CD4-positive, CD25-positive, alpha-beta regulatory T cell (primary cell): Measurements from ENCODE around the gene HERC4. TPM values are rescaled to one million over a fixed set of nuclear protein-coding genes. Genes with fewer than 3 reads are reported as not detected.

ENCODE experiments used
- ATAC-seq, 2 donors: fragments of 150-1000 bp; cut with Tn5 transposase; one replicate each; pipeline ENCODE4 v1.10.0; 2021; ENCODE audit warnings: low read depth in 2 of 2, moderate number of reproducible peaks in 2 of 2, moderate library complexity in 1 of 2
- DNase-seq, 3 donors: peaks; one replicate each; pipeline versions ENCODE4 v3.0.0 to v3.0.0-alpha.2; 2012 to 2022; ENCODE audit warnings: mixed read lengths in 1 of 3
- H3K27ac ChIP-seq: one replicate; pipeline ENCODE4 v1.7.0; 2013; ENCODE audit warnings: mild to moderate bottlenecking, low read length; ENCODE audit not compliant: insufficient read depth, poor library complexity, severe bottlenecking
- H3K27me3 ChIP-seq: one replicate; pipeline ENCODE4 v1.7.0; 2013; ENCODE audit warnings: low read length; ENCODE audit not compliant: control insufficient read depth, insufficient read depth
- H3K36me3 ChIP-seq: one replicate; pipeline ENCODE4 v1.7.0; 2013; ENCODE audit warnings: mild to moderate bottlenecking, low read length, moderate library complexity; ENCODE audit not compliant: control insufficient read depth, insufficient read depth
- H3K4me1 ChIP-seq: 2 replicates; pipeline ENCODE4 v1.7.0; 2013; ENCODE audit warnings: mild to moderate bottlenecking, low read length; ENCODE audit not compliant: insufficient read depth, control insufficient read depth, poor library complexity, severe bottlenecking
- H3K4me3 ChIP-seq: one replicate; pipeline ENCODE4 v1.7.0; 2013; ENCODE audit warnings: low read depth, mild to moderate bottlenecking, low read length, moderate library complexity
- H3K9me3 ChIP-seq, 2 experiments: 1 replicate in 1 of 2; 2 replicates in 1 of 2; pipeline ENCODE4 v1.7.0; 2013; ENCODE audit warnings: low read length in 2 of 2, mild to moderate bottlenecking in 1 of 2, moderate library complexity in 1 of 2; ENCODE audit not compliant: control insufficient read depth in 2 of 2
- H3K27ac Mint-ChIP-seq, 3 donors: one replicate each; pipeline ENCODE4 v1.8.0; 2020 to 2022; ENCODE audit warnings: mild to moderate bottlenecking in 3 of 3, mixed read lengths in 3 of 3, moderate library complexity in 2 of 3
- H3K27me3 Mint-ChIP-seq: one replicate; pipeline ENCODE4 v1.8.0; 2022; ENCODE audit warnings: mild to moderate bottlenecking, mixed read lengths
- H3K36me3 Mint-ChIP-seq: one replicate; pipeline ENCODE4 v1.8.0; 2020; ENCODE audit warnings: mixed read lengths
- H3K4me1 Mint-ChIP-seq, 4 donors: one replicate each; pipeline ENCODE4 v1.8.0; 2020 to 2022; ENCODE audit warnings: mixed read lengths in 4 of 4, mild to moderate bottlenecking in 1 of 4
- H3K4me3 Mint-ChIP-seq, 4 donors: one replicate each; pipeline ENCODE4 v1.8.0; 2020 to 2022; ENCODE audit warnings: mild to moderate bottlenecking in 4 of 4, mixed read lengths in 4 of 4, moderate library complexity in 3 of 4
- H3K9me3 Mint-ChIP-seq, 7 donors: one replicate each; pipeline ENCODE4 v1.8.0; 2020 to 2022; ENCODE audit warnings: mixed read lengths in 7 of 7, mild to moderate bottlenecking in 3 of 7, moderate library complexity in 2 of 7
- polyA plus RNA-seq, 4 donors: library from polyadenylated mRNA; unstranded; fragments of 300-500 nt; fragmentation: Illumina TruSeq; gene quantifications; one replicate each; pipeline ENCODE4 v1.2.3, GENCODE V29; 2021
- total RNA-seq: library from RNA; stranded (reverse); gene quantifications from one replicate; pipeline ENCODE4 v1.2.3, GENCODE V29; 2022

The HERC4 gene
- total and polyA plus RNA-seq, 5 donors from 2014 or later: 21.6 to 69.2 (median 24.5) TPM

DNA sequence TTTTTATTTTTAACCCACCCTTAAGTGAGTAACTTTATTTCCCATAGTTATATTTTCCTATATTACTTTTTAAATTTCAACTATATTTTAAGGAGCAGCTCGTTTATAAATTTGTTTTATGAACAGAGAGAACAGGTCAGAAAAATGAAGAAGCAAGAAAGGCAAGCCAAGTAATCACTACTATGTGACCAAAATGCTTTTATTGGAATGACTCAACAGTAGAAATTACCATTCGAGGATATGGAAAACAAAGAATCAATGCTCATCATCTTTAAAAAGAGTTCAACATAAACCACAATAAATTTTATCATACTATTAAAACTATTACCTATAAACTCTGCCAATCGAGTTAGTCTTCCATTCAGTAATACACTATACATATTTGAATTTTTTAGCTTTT, 7.6 kb downstream of the HERC4 start:
- peaks cover 35 to 63% (median 49%) of the 10 kb centered on the region in 4 donors for H3K4me1 Mint-ChIP-seq
- peaks cover 16% of the 10 kb centered on the region for H3K36me3 Mint-ChIP-seq
- no peaks in the 10 kb centered on the region for H3K9me3 Mint-ChIP-seq
- no peak overlapping the region for H3K27ac ChIP-seq
- H3K27me3 ChIP-seq: no peaks in the 10 kb centered on the region
- no peak overlapping the region for H3K4me3 ChIP-seq
- H3K4me1 ChIP-seq: peaks cover 19% of the 10 kb centered on the region
- peaks cover 24% of the 10 kb centered on the region for H3K36me3 ChIP-seq
- H3K27ac Mint-ChIP-seq: peak overlapping the region in 1 of 3 donors; percentile 48
- no peak for ATAC-seq
- no peak overlapping the region for H3K4me3 Mint-ChIP-seq
- no peak for DNase-seq
- H3K27me3 Mint-ChIP-seq: no peaks in the 10 kb centered on the region
- H3K9me3 ChIP-seq: no peaks in the 10 kb centered on the region

DNA sequence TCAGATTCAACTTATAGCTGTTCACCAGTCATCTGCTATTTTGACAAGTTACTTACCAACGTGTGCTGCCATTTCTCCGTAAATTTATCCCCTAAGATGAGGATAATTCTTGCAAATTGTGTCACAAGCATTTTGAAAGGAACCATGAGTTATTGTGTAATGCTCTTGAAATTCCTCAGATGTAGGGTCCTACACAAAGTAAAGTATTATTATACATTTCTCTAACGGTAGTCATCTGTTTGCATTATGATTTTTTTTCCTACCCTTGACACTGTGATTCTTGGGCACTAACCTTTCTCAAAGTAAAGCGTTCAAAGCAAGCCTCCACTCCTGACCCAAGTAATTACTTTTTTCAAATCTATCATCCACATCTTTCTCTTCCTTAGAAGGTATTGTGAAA, 8.1 kb downstream of the HERC4 start:
- no peak for ATAC-seq
- no peaks in the 10 kb centered on the region for H3K27me3 Mint-ChIP-seq
- H3K4me3 Mint-ChIP-seq: peak overlapping the region in 1 of 4 donors; percentile 4
- H3K4me3 ChIP-seq: no peak overlapping the region
- H3K9me3 ChIP-seq: no peaks in the 10 kb centered on the region
- peaks cover 24% of the 10 kb centered on the region for H3K36me3 ChIP-seq
- peak overlapping the region in 1 of 3 donors; percentile 67 for H3K27ac Mint-ChIP-seq
- H3K4me1 Mint-ChIP-seq: peaks cover 38 to 62% (median 48%) of the 10 kb centered on the region in 4 donors
- peaks cover 19% of the 10 kb centered on the region for H3K36me3 Mint-ChIP-seq
- H3K4me1 ChIP-seq: peaks cover 15% of the 10 kb centered on the region
- no peaks in the 10 kb centered on the region for H3K9me3 Mint-ChIP-seq
- H3K27ac ChIP-seq: no peak overlapping the region
- no peak for DNase-seq
- no peaks in the 10 kb centered on the region for H3K27me3 ChIP-seq

DNA sequence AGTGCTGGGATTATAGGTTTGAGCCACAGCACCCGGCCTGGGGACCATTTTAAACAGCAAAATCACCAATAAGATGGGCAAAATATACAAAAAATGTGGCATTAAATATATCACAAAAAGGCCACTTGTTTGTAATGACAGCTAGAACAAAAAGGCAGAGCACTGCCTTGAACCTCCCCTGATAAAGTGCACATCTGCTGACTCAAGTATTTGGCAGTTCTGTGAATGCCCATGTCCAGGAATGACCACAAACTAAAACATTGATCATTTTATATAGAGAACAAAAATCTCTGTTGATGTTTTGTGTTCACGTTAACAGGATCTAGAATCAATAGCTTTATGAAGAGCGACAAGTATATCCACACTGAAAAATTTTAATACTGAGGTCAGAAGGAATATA, 21.5 kb downstream of the HERC4 start:
- ATAC-seq (no peak), DNase-seq (no peak)
- no peak overlapping the region for H3K27ac Mint-ChIP-seq
- no peak overlapping the region for H3K4me3 Mint-ChIP-seq
- peaks cover 6% of the 10 kb centered on the region for H3K4me1 ChIP-seq
- no peaks in the 10 kb centered on the region for H3K9me3 Mint-ChIP-seq
- peaks cover 21% of the 10 kb centered on the region for H3K36me3 Mint-ChIP-seq
- no peaks in the 10 kb centered on the region for H3K27me3 Mint-ChIP-seq
- H3K4me1 Mint-ChIP-seq: peaks cover 22 to 53% (median 40%) of the 10 kb centered on the region in 4 donors
- H3K27me3 ChIP-seq: no peaks in the 10 kb centered on the region
- peaks cover 6% of the 10 kb centered on the region for H3K36me3 ChIP-seq
- no peak overlapping the region for H3K4me3 ChIP-seq
- no peaks in the 10 kb centered on the region for H3K9me3 ChIP-seq
- no peak overlapping the region for H3K27ac ChIP-seq

DNA sequence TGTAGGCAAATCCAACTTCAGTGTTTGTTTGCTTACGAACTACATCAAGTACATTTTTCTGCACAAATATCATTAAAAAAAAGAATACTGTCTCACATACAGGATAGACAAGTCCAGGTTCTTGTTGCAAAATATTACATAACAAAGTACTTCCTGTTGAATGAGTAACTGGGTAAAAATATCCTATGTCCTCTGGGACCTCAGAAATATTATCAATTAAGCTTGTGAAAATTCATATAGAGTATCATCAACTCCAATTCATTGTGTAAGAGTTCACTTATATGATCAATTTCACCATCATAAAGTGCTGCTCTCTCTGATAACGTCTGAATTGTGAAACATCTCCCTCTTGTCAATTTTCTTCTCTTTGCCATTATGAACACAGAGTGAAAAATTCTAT, 22.6 kb downstream of the HERC4 start:
- DNase-seq (no peak), ATAC-seq (peak in 1 of 2 donors; percentile 31)
- Mint-ChIP-seq H3K9me3 (no peaks in the 10 kb centered on the region), H3K4me3 (peak overlapping the region in 1 of 4 donors; percentile 43), H3K27me3 (no peaks in the 10 kb centered on the region), H3K36me3 (peaks cover 21% of the 10 kb centered on the region), H3K27ac (peak overlapping the region; percentile 52 to 87 (median 75)), H3K4me1 (peaks cover 28 to 59% (median 43%) of the 10 kb centered on the region in 4 donors)
- Histone ChIP-seq H3K4me3 (no peak overlapping the region), H3K27me3 (no peaks in the 10 kb centered on the region), H3K4me1 (peaks cover 6% of the 10 kb centered on the region), H3K9me3 (no peaks in the 10 kb centered on the region), H3K36me3 (peaks cover 9% of the 10 kb centered on the region), H3K27ac (peak overlapping the region; percentile 35)

DNA sequence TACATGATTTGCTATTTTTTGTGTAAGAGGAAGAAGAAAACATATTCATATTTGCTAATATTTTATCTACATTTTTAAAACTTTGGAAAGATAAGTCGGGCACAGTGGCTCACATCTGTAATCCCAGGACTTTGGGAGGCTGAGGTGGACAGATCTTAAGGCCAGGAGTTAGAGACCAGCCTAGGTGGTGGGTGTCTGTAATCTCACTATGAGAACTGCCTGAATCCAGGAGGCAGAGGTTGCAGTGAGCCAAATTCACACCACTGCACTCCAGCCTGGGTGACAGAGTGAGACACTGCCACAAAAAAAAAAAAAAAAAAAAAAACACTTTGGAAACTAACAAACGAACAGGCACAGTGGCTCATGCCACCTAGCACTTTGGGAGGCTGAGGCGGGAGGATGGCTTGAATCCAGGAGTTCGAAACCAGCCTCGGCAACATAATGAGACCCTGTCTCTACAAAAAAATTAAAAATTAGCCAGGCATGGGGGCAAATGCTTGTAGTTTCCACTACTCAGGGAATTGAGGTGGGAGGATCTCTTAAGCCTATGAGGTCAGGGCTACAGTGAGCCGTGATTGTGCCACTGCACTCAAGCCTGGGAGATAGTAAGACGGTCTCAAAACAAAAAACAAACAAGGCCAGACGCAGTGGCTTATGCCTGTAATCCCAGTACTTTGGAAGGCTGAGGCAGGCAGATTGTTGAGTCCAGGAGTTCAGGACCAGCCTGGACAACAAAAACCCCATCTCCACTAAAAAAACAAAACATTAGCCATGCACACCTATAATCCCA, 25.6 kb downstream of the HERC4 start:
- Mint-ChIP-seq H3K36me3 (peaks cover 20% of the 10 kb centered on the region), H3K27ac (peak overlapping the region; percentile 18 to 60 (median 36)), H3K27me3 (no peaks in the 10 kb centered on the region), H3K9me3 (peaks cover 0 to 2% (median 0%) of the 10 kb centered on the region in 7 donors), H3K4me3 (no peak overlapping the region), H3K4me1 (peaks cover 35 to 72% (median 55%) of the 10 kb centered on the region in 4 donors)
- H3K27me3 ChIP-seq: no peaks in the 10 kb centered on the region
- H3K4me3 ChIP-seq: no peak overlapping the region
- DNase-seq (no peak), ATAC-seq (no peak)
- no peaks in the 10 kb centered on the region for H3K9me3 ChIP-seq
- peaks cover 6% of the 10 kb centered on the region for H3K4me1 ChIP-seq
- peaks cover 10% of the 10 kb centered on the region for H3K36me3 ChIP-seq
- no peak overlapping the region for H3K27ac ChIP-seq

DNA sequence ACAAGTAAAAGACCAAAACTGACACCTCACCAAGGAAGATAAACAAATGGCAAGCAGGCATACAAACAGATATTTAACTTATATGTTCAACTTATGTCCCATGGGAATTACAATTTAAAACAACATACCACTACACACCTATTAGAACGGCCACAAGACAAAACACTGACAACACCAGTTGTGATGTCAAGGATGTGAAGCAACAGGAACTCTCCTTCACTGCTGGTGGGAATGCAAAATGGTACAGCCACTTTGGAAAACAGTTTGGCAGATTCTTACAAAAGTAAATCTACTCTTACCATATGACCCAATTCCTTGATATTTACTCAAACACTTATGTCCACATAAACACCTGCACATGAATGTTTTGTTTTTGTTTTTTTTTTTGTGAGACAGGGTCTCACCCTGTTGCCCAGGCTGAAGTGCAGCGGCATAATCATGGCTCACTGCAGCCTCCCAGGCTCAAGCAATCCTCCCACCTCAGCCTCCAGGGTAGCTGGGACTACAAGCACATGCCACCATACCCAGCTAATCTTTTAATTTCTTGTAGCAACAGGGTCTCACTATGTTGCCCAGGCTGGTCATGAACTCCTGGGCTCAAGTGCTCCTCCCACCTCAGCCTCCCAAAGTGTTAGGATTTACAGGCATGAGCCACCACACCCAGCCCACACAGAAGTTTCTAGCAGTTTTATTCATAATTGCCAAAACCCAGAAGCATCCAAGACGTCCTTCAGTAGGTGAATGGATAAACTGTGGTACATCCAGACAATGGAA, 27.3 kb downstream of the HERC4 start:
- Mint-ChIP-seq H3K27ac (peak overlapping the region in 2 of 3 donors; percentile 63 to 73), H3K9me3 (peaks cover 0 to 2% (median 0%) of the 10 kb centered on the region in 7 donors), H3K4me1 (peaks cover 25 to 61% (median 49%) of the 10 kb centered on the region in 4 donors), H3K27me3 (no peaks in the 10 kb centered on the region), H3K4me3 (peak overlapping the region in 1 of 4 donors; percentile 7), H3K36me3 (peaks cover 17% of the 10 kb centered on the region)
- Histone ChIP-seq H3K4me1 (peaks cover 5% of the 10 kb centered on the region), H3K4me3 (no peak overlapping the region), H3K27me3 (no peaks in the 10 kb centered on the region), H3K9me3 (no peaks in the 10 kb centered on the region), H3K36me3 (peaks cover 13% of the 10 kb centered on the region), H3K27ac (no peak overlapping the region)
- ATAC-seq (no peak), DNase-seq (no peak)

DNA sequence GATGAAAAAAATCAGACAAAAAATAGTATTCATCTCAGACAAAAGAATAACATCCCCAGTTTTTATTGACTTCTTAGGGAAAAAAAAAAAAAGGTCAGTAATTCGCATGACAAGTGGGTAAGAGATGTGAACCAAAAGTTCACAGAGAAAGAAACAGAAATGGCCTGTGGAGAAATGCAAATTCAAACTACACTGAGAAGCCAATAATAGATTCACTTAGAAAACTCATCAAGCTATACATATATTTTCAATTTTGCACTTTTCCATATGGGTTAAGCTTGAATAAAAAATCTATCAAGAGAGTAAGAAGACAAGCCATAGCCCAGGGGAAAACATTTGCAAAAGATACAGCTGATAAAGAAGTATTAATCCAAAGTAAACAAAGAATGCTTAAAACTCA, 28.0 kb downstream of the HERC4 start:
- Histone ChIP-seq H3K27me3 (no peaks in the 10 kb centered on the region), H3K4me1 (no peaks in the 10 kb centered on the region), H3K9me3 (no peaks in the 10 kb centered on the region), H3K36me3 (peaks cover 13% of the 10 kb centered on the region), H3K27ac (no peak overlapping the region), H3K4me3 (no peak overlapping the region)
- DNase-seq (no peak), ATAC-seq (no peak)
- H3K4me3 Mint-ChIP-seq: no peak overlapping the region
- peaks cover 20 to 56% (median 43%) of the 10 kb centered on the region in 4 donors for H3K4me1 Mint-ChIP-seq
- H3K9me3 Mint-ChIP-seq: peaks cover 0 to 2% (median 0%) of the 10 kb centered on the region in 7 donors
- H3K27me3 Mint-ChIP-seq: no peaks in the 10 kb centered on the region
- peak overlapping the region in 1 of 3 donors; percentile 73 for H3K27ac Mint-ChIP-seq
- peaks cover 13% of the 10 kb centered on the region for H3K36me3 Mint-ChIP-seq
